ENCODE results near the gene BEND7. TPM values are rescaled to one million over a fixed set of nuclear protein-coding genes. Genes with fewer than 3 reads are reported as not detected.

BEND7 gene
- polyA plus RNA-seq, 1 donor (not counting 4 experiments of a cell fraction or from before 2014, with no cell fraction given): 4.4 TPM

- Histone ChIP-seq H3K9me1 (ENCODE audit: control insufficient read depth, extremely low read depth, insufficient read depth, low read length) (no peaks in the 10 kb centered on the region), H2AFZ (ENCODE audit: control insufficient read depth, low read length) (no peak overlapping the region), H3K27me3 (ENCODE audit: control insufficient read depth, extremely low read depth, insufficient read depth, low read length) (no peaks in the 10 kb centered on the region), H3K36me3 (ENCODE audit: control insufficient read depth in 2 of 2, extremely low read depth in 1 of 2, insufficient read depth in 2 of 2, low read length in 2 of 2) (peaks cover 0 to 2% of the 10 kb centered on the region in 2 experiments), H3K4me1 (ENCODE audit: control insufficient read depth, extremely low read depth, insufficient read depth, low read length) (no peaks in the 10 kb centered on the region), H3K4me3 (ENCODE audit: control insufficient read depth in 2 of 3, extremely low read depth in 1 of 3, insufficient read depth in 2 of 3, low read depth in 1 of 3, low read length in 3 of 3) (no peak overlapping the region), H3K79me2 (ENCODE audit: control insufficient read depth, insufficient read depth, low read length) (no peaks in the 10 kb centered on the region), H3K9ac (ENCODE audit: control insufficient read depth, extremely low read depth, insufficient read depth, low read length) (no peak overlapping the region), H3K9me3 (ENCODE audit: control insufficient read depth, low read depth, low read length) (no peaks in the 10 kb centered on the region), H4K20me1 (ENCODE audit: control insufficient read depth, extremely low read depth, insufficient read depth, low read length) (no peaks in the 10 kb centered on the region), H3K27ac (ENCODE audit: control insufficient read depth, insufficient read depth, low read length) (no peak overlapping the region), H3K4me2 (ENCODE audit: control insufficient read depth, extremely low read depth, insufficient read depth, low read depth, low read length) (no peak overlapping the region)
- DNase-seq (ENCODE audit: low read depth, low spot score) (no peak), FAIRE-seq (no peak)
- dilution Hi-C loops (cut with MboI; ENCODE audit: extremely low pct_ligation_motif_present, low sequenced_read_pairs): no loop called here
- TF ChIP-seq, protein P1, sequence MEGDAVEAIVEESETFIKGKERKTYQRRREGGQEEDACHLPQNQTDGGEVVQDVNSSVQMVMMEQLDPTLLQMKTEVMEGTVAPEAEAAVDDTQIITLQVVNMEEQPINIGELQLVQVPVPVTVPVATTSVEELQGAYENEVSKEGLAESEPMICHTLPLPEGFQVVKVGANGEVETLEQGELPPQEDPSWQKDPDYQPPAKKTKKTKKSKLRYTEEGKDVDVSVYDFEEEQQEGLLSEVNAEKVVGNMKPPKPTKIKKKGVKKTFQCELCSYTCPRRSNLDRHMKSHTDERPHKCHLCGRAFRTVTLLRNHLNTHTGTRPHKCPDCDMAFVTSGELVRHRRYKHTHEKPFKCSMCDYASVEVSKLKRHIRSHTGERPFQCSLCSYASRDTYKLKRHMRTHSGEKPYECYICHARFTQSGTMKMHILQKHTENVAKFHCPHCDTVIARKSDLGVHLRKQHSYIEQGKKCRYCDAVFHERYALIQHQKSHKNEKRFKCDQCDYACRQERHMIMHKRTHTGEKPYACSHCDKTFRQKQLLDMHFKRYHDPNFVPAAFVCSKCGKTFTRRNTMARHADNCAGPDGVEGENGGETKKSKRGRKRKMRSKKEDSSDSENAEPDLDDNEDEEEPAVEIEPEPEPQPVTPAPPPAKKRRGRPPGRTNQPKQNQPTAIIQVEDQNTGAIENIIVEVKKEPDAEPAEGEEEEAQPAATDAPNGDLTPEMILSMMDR (optimal IDR thresholded peaks at IDR 0.05 in 1 of 3, IDR thresholded peaks at IDR 0.05 in 1 of 3, conservative IDR thresholded peaks at IDR 0.05 in 1 of 3; ENCODE audit: extremely low read depth in 1 of 3, insufficient read depth in 2 of 3, low read length in 3 of 3): no peak
- no peak for TF ChIP-seq EZH2 (IDR thresholded peaks at IDR 0.05; ENCODE audit: low read length)
Observed at GRCh38 chr10:13481690-13482089, 47.1 kb downstream of the BEND7 start.

DNA sequence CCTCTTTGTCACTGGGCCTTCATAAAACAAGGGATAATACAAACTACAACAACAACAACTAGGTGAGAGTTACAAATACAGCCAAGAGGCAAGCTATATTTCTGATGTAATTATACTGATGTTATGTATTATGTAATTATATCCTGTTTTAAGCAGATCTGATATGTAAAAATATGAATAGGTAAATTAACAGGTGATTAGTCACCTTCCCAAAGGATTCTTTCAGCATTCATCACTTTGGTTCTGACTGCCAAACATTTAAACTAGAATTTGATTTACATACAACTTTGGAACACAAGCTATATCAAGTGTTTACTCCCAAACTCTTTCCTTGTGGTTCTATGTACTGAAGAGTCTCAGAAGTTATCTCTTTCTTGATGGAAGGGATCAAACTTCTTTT lies 53.7 kb downstream of the BEND7 start:
- H3K36me3 ChIP-seq (ENCODE audit: control insufficient read depth in 2 of 2, extremely low read depth in 1 of 2, insufficient read depth in 2 of 2, low read length in 2 of 2): no peaks in the 10 kb centered on the region
- H3K79me2 ChIP-seq (ENCODE audit: control insufficient read depth, insufficient read depth, low read length): no peaks in the 10 kb centered on the region
- FAIRE-seq (no peak), DNase-seq (ENCODE audit: low read depth, low spot score) (peak; percentile 17)
- H3K4me3 ChIP-seq (ENCODE audit: control insufficient read depth in 2 of 3, extremely low read depth in 1 of 3, insufficient read depth in 2 of 3, low read depth in 1 of 3, low read length in 3 of 3): no peak overlapping the region
- H3K9me3 ChIP-seq (ENCODE audit: control insufficient read depth, low read depth, low read length): no peaks in the 10 kb centered on the region
- peaks cover 12% of the 10 kb centered on the region for H3K4me1 ChIP-seq (ENCODE audit: control insufficient read depth, extremely low read depth, insufficient read depth, low read length)
- peak overlapping the region; percentile 4 for H3K27ac ChIP-seq (ENCODE audit: control insufficient read depth, insufficient read depth, low read length)
- no peaks in the 10 kb centered on the region for H3K27me3 ChIP-seq (ENCODE audit: control insufficient read depth, extremely low read depth, insufficient read depth, low read length)
- no peak overlapping the region for H2AFZ ChIP-seq (ENCODE audit: control insufficient read depth, low read length)
- TF ChIP-seq EZH2 (IDR thresholded peaks at IDR 0.05; ENCODE audit: low read length): no peak
- TF ChIP-seq, protein P1 (optimal IDR thresholded peaks at IDR 0.05 in 1 of 3, IDR thresholded peaks at IDR 0.05 in 1 of 3, conservative IDR thresholded peaks at IDR 0.05 in 1 of 3; ENCODE audit: extremely low read depth in 1 of 3, insufficient read depth in 2 of 3, low read length in 3 of 3): no peak
- no peaks in the 10 kb centered on the region for H3K9me1 ChIP-seq (ENCODE audit: control insufficient read depth, extremely low read depth, insufficient read depth, low read length)
- dilution Hi-C loops (cut with MboI; ENCODE audit: extremely low pct_ligation_motif_present, low sequenced_read_pairs): no loop called here
- H4K20me1 ChIP-seq (ENCODE audit: control insufficient read depth, extremely low read depth, insufficient read depth, low read length): no peaks in the 10 kb centered on the region
- H3K9ac ChIP-seq (ENCODE audit: control insufficient read depth, extremely low read depth, insufficient read depth, low read length): no peak overlapping the region
- H3K4me2 ChIP-seq (ENCODE audit: control insufficient read depth, extremely low read depth, insufficient read depth, low read depth, low read length): peak overlapping the region; percentile 31
